HG02981 (cell line): ENCODE data around the gene USP22.
"Not testable (repeated sequence)": the region's sequence is repeated elsewhere in the genome, so short reads cannot be mapped to it uniquely, and the experiment has no call there.

Source experiments
- ATAC-seq: cut with Tn5 transposase; IDR thresholded peaks from one replicate; pipeline ENCODE4 v1.9.1; 2021; ENCODE audit warnings: mild to moderate bottlenecking, moderate library complexity; ENCODE audit not compliant: unreplicated experiment

The USP22 gene

DNA sequence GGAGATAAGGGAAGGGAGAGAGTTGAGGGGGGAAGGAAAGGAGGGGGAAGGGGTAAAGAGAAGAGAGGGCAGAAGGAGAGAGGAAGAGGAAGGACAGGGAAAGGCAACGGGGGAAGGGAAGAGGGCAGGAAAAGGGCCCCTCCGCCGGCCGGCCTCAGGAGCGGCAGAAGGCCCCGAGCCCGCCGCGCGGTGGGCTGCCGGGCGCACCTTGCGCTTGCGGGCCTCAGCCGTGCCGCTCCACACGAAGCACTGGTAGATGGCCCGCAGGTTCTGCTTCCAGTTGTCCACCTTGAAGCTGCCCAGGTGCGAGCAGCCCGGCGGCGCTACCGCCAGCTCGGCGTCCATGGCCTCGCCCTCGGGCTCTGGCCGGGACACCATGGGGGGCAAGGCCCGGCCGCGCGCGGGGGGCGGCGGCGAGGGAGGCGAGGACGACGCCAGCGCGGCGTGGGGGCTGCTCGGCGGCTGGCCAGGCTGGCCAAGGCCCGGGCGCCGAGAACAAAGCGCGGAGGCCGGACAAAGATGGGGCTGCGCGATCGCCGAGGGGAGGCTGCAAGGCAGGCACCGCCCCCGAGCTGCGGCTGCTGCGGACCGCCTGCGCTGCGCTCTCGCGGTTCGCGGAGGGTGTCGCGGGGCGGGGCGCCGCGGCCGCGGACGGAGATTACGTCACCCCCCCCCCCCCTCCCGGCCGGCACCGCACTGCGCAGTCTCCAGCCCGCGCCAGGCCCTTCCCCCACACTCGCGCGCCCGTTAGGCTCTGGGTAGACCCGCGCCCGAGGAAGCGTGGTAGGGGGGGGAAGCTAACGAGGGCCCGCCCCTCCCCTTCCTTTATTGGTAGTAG is at the start of gene USP22:
Gene USP22 (minus strand): TSS at position 554 of the 838 bp plus-strand sequence. CDS start 176 bp downstream, at position 378.
- peak; percentile 49 for ATAC-seq

DNA sequence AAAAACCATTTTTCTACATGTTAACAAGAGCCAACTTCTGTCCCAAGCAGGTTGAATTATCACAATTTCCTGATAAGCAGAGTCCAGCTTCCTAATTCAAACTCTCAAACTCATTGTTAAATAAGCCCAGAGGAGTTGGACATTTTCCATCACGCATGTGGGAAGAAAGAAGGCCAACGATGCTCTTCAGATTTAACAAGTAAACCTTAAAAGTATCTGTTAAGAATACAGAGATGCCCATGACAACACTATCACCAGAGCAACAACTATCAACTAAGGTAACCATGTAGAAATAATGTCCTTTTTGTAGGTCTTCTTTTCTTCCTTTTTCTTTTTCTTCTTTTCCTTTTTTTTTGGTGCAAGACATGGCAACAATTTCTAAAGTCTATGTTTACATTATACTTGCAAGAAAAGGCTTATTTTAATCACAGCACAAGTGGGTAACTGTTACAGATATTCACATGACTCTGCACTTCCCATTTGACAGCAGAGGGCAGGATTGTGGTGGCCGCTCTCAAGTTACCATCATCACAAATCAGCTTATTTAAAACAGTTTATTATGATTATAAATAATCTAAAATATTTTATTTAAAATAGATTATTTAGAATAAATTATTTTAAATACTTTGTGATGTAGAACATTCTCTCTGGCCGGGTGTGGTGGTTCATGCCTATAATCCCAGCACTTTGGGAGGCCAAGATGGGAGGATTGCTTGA is 48.2 kb upstream of the USP22 start:
- ATAC-seq: no peak

DNA sequence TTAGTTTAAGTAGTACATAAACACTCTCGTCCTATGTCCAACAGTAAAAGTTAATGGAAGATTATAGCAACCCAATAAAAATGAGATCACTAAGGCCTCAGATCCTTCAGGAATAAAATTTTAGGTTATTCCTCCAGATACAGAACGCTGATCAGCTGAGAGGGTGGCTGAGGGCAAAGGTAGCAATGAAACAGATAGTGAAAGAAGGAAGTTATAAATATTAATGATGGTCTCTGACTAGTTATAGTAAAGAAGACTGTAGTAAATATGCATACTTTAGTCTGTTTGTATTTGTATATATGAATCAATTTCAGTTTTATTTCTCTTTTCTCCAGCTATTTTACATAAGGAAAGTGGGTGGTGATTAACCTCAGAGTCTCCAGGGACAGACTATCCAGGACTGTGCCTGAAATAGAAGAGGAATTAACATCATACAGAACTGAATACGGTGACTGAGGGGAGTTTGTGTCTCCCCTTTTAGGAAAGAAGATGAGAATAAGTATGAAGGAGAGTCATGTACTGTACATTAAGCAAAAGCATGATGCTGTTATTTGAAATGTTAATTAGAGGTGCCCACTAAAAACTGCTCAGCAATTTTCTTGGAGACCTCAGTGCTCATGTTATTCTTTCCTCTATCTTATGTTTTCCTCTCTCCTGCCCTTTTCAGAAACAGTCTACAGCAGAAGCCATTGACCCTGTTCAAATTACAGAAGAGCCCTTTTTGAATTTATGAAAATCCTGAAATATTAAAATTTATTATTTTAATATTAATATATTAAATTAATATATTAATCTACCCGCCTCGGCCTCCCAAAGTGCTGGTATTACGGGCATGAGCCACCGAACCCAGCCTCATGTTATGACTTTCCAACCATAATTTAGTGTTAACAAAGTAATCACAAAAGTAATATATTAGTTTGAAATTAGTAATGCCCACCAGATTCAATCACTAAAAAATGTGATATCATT is 47.4 kb upstream of the USP22 start:
- ATAC-seq: no peak

DNA sequence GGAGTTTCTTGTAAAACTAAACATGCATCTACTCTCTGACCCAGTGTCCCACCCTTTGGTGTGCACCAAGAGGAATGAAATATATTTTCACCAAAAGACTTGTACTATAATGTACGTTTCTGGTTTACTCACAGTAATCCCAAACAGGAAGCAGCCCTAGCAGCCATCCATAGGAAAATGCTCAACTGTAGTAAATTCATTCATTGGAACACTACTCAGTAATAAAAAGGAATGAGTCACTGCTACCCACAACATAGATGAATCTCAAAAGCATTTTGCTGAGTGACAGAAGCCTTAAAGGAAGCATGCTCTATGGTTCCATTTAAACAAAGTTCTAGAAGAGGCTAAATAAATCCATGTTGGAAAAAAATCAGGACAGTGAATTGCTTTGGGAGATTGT is 46.3 kb upstream of the USP22 start:
- ATAC-seq: no peak

DNA sequence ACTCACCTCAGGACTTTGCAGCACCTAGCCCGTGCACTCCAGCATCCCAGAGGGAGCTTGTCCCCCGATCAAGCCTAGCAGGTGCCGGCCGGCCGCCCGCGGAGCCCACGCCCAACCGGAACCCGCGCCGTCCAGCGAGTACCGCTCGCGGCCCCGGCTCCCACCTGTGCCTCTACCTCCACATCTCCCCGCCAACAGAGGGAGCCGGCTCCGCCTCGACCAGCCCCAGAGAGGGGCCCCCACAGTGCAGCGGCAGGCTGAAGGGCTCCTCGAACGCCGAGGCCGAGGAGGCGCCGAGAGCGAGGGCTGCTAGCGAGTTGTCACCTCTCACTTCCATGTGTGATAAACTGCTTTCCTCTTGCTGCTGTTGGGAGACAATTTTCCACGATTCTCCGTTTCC is 42.9 kb upstream of the USP22 start:
- no peak for ATAC-seq

DNA sequence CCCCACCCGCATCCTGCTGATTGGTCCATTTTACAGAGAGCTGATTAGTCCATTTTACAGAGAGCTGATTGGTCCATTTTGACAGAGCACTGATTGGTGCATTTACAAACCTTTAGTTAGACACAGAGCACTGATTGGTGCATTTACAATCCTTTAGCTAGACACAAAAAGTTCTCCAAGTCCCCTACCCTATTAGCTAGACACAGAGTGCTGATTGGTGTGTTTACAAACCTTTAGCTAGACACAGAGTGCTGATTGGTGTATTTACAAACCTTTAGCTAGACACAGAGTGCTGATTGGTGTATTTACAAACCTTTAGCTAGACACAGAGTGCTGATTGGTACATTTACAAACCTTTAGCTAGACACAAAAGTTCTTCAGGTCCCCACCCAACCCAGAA is 42.5 kb upstream of the USP22 start:
- not testable (repeated sequence) for ATAC-seq

DNA sequence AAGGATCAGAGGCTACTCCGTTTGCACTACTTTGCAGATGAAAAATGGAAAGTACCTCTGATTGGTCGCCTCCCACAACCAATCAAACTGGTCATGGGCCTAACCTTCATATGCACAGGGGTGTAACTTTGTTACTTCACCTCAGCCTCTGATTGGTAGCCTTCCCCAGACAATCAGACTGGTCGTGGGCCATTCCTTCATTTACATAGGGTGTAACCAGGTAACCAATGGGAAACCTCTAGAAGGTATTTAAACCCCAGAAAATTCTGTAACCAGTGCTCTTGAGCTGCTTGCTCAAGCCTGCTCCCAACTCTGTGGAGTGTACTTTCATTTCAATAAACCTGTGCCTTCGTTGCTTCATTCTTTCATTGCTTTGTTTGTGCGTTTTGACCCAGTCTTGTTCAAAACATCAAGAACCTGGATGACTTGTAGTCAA is 39.2 kb upstream of the USP22 start:
- ATAC-seq: no peak

DNA sequence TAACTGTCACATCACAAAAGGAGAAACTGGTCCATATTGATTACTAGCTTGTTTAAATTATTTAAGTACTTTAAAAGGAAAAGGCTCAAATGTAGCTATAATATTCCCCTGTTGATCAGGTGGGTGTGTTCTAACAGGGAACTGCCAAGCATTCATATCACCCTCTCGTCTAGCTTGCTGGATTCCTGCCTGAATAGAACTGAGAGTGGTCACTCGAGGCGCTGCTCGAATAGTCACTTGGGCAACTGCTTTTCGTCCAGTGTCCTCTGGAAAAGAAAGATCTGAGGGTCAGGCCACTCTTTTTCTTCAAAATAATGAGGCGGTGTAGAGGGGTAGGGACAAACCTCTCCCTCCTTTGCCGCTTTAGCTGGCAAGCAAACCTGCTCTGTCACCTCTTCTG is 36.4 kb upstream of the USP22 start:
- ATAC-seq: no peak

DNA sequence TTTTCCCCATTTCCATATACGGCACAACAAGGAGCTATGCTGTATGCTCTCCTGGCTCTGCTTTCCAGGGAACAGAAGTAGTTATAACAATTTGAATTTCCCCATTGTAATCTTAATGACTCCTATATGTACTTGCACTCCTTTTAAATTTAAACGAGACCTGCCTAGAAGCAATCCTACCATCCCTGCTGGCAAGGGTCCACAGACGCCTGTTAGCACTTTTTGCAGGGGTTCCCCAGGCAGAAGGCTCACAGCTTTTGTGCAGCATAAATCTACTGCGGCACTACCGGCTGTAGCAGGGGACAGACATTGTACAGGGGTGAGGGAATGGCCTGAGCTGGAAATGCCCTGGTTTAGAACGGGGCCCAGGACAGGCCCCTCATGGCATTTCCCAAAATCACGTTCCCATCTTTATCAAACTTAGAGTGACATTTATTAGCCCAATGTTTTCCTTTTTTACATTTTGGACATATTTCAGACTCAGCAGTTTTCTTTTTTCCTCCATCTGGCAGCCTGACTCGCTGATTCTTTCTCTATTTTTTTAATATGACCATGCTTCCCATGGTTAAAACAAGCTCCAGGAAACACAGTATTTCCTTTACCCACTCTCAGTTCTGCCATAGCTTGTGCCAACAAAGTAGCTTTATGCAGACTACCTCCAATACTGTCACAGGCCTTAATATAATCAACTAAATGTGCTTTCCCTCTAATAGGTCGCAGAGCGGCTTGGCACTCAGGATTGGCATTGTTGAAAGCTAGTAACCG is 35.4 kb upstream of the USP22 start:
- no peak for ATAC-seq

DNA sequence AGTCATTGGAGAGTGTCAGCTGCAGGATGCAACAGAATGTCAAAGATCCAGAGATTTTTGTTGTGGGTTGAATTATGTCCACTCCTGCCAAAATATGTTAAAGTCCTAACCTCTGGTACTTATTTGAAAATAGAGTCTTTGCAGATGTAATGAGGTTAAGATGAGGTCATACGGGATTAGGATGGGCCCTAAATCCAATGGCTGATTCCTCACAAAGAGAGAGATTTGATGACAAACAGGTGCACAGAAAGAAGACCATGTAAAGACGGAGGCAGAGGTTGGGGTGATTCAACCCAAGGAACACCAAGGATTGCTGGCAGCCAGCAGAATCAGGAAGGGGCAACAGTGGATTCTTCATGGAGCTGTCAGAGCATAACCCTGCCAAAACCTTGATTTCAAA is 34.5 kb upstream of the USP22 start:
- no peak for ATAC-seq

DNA sequence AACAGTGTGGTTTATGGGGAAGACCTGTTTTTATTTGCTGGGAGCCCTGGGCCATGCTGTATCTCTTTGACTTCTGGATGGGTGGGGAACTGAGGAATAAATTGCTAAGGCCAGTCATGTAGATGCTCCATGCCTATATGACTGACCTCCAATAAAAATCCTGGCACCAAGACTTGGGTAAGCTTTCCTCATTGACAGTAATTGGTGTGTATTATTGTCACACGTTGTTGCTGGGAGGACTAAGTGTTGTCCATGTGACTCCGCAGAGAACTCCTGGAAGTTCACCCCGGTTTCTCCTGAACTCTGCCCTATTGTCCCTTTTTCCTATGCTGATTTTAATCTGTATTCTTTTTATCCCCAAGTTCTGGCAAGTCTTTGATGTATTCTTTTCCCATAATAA is 33.4 kb upstream of the USP22 start:
- ATAC-seq: no peak

DNA sequence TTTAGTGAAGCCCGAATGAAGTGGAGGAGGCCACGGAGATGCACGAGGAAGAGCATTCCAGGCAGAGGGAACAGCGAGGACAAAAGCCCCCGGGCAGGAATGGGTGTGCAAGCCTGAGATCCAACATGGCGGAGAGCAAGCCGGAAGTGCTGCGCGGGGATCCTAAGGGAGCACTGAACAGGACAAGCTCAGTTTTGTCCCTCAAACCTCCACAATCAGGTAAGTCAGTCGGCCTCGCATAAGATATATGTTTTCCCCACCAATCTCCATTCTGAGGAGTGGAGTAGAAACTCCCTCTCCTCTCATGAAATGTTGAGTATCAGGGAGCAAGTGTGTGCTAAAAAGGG is 32.9 kb upstream of the USP22 start:
- no peak for ATAC-seq

DNA sequence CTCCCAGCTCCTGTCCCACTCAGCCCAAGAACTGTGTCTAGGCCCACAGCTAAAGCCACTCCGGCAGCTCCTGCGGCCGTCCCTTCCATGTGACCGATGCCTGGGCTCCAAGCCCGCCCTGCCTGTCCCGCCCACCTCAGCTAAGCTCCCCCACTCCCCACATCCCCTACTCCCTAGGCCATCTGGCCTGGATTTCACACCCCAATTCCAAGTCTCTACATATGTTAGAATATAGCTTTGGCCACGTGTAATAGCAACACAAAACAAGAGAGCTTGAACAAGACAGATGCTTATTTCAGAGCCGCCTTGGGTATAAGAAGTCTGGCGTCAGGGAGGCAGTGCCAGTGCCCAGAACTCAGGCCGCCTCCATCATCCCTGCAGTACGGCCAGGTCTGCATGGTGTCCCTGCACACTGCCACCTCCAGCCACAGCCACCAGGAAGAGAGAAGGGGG is 30.0 kb upstream of the USP22 start:
- no peak for ATAC-seq

DNA sequence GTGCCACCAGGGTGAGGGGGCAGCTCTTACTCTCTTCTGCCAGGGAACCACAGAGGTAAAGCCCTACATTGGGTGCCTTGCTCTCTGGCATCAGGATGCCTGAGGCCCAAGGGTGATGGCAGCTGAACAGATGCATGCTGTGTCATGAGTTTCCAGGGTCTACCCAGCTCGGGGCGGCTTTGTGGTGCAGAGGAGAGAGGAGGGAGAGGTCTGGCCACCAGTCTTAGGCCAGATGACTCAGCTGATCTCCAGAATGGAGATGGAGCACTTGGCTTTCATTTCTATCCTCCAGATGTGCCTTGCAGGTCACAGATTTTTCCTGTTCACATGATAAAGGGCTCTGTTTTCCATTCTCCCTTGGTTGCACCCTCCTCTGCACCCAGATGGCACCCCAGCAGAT is 23.6 kb upstream of the USP22 start:
- ATAC-seq: no peak

DNA sequence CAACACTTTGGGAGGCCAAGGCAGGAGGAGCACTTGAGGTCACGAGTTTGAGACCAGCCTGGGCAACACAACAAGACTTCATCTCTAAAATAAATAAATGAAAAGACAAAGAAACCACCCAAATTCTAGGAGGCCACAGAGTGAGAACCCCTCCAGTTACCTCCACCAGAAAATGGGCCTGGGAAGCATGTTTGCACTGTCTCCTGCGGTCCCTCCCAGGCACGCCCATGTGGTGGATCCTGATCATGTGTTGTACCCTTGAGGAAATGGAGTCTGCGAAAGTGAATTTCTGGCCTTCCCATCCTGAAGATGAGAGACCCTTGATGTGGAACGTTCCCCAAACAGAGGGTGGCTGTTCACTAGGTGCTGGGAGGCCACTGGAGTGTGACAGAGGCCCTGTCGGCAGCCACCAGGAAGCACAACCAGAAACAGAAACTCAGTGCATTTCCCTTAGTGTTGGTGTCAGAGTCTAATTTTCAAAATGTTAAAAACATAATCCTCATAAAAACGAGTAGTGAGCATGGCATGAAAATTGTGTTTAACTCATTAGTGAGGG is 19.2 kb upstream of the USP22 start:
- ATAC-seq: peak; percentile 68

DNA sequence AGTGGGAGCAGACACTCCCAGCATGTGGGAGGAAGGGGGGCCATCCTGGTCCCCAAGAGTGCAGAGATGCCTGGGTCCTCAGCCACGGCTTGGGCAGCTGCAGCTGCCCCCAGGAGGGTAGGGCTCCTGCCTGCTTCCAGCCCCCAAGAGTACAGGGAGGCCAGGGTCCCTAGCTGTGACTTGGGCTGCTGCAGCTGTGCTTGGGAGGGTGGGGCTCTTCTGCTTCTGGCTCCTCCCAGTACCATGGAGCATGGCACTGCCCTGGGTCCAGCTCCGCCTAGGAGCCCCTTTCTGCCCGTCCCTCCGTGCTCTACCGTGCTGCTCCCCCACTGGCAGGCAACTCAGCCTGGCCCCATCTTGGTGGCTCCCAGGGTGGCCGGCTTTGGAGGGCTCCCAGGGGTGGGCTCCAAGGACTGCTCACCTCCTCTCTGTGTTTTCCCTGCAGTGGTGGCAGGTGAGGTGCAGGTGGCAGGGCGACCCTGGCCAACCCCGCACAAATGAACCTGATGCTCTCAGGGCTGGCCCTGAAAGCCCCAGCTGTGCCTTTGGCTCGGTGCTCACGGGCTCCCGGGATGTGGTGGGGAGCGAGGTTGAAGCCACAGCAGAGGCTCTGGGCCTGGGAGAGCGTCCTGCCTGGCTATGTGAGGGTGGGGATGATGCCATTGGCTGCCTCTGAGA is 18.5 kb upstream of the USP22 start:
- no peak for ATAC-seq

DNA sequence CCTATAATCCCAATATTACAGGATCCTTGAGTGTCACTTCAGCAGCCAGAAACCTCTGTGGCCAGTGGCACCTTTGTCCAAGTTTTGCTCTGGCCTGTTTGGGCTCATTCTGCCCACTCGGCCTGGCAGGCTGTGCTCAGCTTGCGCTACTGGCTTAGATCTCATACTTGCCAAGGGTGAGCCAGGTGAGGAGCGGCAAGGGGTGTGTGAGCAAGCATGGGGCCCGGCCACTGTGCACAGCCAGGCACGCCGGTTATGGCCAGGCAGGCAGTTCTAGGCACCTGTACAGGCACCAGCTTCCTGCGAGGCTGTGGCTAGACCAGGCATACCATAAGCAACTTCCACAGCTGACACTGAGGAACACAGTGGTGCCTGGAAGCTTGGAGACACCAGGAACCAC is 16.9 kb upstream of the USP22 start:
- no peak for ATAC-seq

DNA sequence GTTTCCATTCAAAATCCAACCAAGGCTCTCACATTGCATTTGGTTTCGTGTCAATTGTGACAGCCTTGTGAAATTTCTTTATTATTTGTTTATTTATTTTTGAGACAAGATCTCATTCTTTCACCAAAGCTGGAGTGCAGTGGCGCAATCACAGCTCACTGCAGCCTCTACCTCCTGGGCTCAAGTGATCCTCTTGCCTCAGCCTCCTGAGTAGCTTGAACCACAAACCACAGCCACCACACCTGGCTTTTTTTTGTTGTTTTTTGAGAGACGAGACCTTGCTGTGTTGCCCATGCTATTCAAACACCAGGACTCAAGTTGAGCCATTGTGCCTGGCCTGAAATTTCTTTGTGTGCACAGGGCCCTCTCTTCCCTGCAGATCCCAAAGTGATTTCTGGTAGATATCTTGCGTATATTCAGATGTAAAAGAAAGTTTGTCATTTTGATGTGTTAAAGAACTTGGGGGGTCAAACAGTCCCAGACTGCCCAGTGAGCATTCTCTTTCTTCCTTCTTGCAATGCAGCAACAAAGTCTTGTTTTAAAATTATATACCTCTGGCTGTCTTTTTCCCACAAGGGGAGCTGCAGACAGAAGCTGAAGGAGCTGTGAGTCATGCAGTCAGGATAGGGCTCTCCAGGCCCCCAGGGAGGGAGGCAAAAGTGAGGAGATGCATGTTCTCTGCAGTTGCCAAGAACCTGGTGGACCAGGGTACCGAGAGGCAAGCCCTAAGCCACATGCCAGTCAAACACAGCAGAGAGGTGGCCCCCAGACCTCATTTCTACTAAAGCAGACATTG is 15.5 kb upstream of the USP22 start:
- ATAC-seq: no peak

DNA sequence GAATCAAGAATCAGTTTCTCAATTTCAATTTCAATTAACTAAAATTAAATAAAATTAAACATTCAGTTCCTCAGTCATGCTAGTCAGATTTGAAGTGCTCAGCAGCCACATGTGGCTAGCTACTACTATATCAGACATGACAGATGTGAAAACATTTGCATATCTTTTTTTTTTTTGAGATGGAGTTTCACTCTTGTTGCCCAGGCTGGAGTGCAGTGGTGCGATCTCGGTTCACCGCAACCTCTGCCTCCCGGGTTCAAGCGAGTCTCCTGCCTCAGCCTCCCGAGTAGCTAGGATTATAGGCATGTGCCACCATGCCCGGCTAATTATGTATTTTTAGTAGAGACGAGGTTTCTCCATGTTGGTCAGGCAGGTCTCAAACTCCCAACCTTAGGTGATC is 10.2 kb upstream of the USP22 start:
- ATAC-seq: peak; percentile 70
